ENCODE measurements around the gene LENG8.

Gene LENG8

DNA sequence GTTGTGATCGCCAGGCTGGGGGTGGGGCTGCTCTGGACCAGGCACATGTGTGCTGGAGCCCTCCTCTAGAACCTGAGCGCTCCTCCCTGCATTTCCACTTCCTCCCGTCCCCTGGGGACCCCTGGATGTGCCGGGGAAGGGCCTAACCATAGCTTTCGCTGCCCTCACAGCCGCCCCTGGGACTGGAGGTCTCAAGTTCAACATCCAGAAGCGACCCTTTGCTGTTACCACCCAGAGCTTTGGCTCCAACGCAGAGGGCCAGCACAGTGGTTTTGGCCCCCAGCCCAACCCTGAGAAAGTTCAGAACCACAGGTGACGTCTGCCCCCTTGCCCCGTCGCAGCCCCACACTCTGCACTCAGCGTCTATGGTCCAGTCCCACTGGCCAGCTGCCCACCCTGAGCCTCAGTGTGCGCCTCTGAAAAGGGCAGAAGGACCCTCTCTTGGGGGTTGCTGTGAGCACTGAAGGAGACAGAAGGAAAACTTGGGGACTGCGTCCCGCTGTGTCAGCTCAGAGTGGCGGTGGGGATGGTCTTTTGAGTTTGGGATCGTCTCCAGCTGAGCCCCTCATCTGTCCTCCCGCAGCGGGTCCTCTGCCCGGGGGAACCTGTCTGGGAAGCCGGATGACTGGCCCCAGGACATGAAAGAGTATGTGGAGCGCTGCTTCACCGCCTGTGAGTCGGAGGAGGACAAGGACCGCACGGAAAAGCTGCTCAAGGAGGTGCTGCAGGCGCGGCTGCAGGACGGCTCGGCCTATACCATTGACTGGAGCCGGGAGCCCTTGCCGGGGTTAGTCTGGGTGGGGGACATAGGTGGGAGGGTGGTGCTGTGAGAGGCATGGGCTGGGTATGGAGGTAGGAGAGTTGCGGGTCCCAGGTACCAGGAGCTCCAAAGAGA is 6.0 kb downstream of the LENG8 start:
- TF ChIP-seq, protein P1, sequence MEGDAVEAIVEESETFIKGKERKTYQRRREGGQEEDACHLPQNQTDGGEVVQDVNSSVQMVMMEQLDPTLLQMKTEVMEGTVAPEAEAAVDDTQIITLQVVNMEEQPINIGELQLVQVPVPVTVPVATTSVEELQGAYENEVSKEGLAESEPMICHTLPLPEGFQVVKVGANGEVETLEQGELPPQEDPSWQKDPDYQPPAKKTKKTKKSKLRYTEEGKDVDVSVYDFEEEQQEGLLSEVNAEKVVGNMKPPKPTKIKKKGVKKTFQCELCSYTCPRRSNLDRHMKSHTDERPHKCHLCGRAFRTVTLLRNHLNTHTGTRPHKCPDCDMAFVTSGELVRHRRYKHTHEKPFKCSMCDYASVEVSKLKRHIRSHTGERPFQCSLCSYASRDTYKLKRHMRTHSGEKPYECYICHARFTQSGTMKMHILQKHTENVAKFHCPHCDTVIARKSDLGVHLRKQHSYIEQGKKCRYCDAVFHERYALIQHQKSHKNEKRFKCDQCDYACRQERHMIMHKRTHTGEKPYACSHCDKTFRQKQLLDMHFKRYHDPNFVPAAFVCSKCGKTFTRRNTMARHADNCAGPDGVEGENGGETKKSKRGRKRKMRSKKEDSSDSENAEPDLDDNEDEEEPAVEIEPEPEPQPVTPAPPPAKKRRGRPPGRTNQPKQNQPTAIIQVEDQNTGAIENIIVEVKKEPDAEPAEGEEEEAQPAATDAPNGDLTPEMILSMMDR (IDR thresholded peaks at IDR 0.05; ENCODE audit: extremely low read depth, missing control alignments), result no peak
- no peak for DNase-seq (ENCODE audit: low spot score)

DNA sequence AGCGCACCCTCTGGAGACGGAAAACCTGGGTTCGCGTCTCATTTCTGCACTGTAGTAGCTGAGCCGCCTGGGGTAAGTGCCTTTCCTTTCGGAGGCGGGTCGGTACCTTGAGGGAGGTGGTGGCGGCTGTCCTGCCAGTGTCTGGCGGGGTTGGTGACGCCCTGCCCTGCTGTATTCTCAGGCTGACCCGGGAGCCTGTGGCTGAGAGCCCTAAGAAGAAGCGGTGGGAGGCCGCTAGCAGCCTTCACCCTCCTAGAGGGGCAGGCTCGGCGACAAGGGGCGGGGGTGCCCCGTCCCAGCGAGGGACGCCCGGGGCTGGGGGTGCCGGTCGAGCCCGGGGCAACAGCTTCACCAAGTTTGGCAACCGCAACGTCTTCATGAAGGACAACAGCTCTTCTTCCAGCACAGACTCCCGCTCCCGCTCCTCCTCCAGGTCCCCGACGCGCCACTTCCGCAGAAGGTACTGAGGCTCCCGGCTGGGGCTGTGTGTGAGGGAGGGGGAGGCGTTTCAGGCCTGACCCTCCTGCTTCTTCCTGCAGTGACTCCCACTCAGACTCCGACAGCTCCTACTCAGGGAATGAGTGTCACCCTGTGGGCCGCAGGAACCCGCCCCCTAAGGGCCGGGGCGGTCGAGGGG is 6.9 kb downstream of the LENG8 start:
- TF ChIP-seq, protein P1 (IDR thresholded peaks at IDR 0.05; ENCODE audit: extremely low read depth, missing control alignments), result no peak
- DNase-seq (ENCODE audit: low spot score), result no peak

DNA sequence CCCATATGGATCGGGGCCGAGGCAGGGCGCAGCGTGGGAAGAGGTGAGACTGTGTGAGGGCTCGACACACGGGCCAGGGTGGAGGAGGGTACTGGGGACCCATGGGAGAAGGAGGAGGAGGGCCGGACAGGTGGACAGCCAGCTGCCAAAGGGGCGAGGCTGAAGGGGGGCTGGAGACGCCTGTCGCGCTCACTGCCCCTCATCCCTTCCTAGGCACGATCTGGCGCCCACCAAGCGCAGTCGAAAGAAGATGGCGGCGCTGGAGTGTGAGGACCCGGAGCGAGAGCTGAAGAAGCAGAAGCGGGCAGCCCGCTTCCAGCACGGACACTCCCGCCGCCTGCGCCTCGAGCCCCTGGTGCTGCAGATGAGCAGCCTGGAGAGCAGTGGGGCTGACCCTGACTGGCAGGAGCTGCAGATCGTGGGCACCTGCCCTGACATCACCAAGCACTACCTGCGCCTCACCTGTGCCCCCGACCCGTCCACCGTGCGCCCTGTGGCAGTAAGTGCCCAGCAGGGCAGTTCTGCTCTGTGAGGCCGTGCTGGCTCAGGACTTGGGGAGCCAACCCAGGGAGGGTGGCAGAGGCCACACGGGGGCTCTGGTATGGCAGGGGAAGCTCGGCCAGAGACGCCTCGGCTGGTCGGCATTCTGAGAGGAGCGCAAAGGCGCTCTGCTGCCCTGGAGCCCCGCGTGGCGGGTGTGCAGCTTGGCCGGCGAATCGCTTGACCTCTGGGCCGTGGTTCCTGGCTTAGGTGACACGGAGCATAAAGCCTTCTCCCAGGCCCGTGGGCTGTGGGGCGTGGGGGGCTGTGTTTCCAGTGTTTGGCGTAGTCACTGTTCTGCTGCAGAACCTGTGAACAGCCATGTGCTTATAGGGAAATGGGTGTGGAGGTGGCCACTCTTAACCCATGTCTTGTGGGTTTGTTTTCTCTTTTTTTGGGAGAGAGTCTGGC is 7.7 kb downstream of the LENG8 start:
- DNase-seq (ENCODE audit: low spot score), result no peak
- TF ChIP-seq, protein P1 (IDR thresholded peaks at IDR 0.05; ENCODE audit: extremely low read depth, missing control alignments), result no peak

GRCh38 chr19:54457773-54458647 is 9.0 kb downstream of the LENG8 start:
- TF ChIP-seq, protein P1 (IDR thresholded peaks at IDR 0.05; ENCODE audit: extremely low read depth, missing control alignments), result no peak
- no peak for DNase-seq (ENCODE audit: low spot score)

GRCh38 chr19:54458648-54459281 is 9.8 kb downstream of the LENG8 start:
- no peak for DNase-seq (ENCODE audit: low spot score)
- TF ChIP-seq, protein P1 (IDR thresholded peaks at IDR 0.05; ENCODE audit: extremely low read depth, missing control alignments), result no peak
